HuH-7 (cell line): Measurements from ENCODE around the gene MBTPS1.

ENCODE experiments used
- DNase-seq: peaks from one replicate; pipeline ENCODE4 v3.0.0; 2011; ENCODE audit warnings: low spot score

MBTPS1 gene

DNA sequence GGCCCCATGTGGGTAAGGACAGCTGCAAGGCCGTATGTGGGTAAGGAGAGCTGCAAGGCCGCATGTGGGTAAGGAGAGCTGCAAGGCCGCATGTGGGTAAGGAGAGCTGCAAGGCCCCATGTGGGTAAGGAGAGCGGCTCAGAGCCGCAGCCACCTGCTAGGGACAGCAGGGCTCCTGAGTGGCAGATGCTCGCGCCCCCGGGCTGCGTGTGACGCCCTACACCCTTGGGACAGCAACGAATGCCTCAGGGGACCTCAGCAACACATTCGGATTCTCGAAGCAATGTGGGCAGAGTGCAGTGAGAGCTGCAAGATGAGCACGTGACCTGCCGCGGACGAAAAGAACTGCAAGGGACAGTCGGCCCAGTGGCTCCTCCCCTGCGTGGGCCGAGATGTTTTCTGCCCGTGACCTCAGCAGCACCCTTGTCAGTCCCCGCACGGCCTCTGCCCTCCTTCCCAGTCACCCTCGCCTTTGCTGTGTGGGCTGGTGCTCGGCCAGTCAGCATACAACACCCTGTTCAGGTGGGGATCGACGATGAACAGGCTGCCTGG lies 64.6 kb downstream of the MBTPS1 start:
- no peak for DNase-seq

GRCh38 chr16:84050316-84050715 lies 66.4 kb downstream of the MBTPS1 start:
- DNase-seq, result no peak

- no peak for DNase-seq
Measured at GRCh38 chr16:84049403-84050060, 67.2 kb downstream of the MBTPS1 start.

GRCh38 chr16:84048871-84049270 lies 67.9 kb downstream of the MBTPS1 start:
- DNase-seq, result no peak

DNA sequence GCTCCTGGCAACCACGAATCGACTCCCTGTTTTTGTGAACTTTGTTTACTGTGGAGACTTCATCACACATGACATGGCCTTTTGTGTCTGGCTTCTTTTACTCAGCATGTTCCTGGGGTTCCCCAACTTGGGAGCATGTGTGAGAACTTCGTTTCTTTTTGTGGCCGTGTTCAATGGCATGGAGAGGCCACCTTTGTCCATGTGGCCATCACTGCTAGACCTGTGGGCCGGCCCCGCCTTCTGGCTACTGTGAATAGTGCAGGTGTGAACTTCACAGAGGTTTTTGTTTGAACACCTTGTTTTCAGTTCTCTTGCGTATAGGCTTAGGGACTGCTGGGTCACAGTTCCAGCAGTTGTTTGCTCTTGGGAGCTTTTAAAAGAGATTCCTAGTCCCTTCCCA lies 68.5 kb downstream of the MBTPS1 start:
- peak; percentile 61 for DNase-seq

DNA sequence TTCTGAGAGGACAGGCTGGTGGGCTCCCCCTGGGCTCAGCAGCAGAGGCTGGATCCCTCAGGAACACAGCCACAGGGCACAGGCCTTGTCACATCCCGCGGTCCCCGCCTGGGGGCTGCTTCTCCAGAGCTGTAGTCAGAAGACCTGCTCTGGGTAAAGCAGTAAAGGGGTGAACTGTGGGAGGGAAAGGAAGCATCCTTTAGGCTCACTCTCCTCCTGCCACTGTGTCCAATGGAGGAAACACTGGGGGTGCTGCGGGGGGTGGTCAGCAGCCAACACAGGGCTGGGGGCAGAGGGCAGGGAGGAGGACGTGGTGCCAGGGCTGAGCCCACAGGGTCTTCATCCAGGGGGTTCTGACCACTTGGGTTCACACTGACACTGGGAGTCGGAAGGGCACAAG lies 69.1 kb downstream of the MBTPS1 start:
- no peak for DNase-seq

DNA sequence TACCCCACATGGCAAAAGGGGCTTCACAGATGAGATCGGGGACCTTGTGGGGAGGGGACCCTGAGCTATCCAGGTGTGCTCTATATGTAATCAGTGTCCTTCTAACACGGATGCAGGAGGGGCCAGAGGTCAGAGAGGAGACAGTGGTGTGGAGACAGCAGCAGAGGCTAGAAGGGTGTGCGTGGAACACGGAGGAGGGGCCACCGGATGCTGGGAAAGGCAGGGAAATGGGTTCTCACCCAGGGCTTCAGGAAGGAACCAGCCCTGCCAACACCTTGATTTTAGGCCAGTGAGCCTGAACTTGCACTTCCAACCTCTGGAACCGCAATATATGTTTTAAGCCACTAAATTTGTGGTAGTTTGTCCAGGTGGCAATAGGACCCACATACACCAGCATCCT lies 69.5 kb downstream of the MBTPS1 start:
- DNase-seq, result no peak

DNA sequence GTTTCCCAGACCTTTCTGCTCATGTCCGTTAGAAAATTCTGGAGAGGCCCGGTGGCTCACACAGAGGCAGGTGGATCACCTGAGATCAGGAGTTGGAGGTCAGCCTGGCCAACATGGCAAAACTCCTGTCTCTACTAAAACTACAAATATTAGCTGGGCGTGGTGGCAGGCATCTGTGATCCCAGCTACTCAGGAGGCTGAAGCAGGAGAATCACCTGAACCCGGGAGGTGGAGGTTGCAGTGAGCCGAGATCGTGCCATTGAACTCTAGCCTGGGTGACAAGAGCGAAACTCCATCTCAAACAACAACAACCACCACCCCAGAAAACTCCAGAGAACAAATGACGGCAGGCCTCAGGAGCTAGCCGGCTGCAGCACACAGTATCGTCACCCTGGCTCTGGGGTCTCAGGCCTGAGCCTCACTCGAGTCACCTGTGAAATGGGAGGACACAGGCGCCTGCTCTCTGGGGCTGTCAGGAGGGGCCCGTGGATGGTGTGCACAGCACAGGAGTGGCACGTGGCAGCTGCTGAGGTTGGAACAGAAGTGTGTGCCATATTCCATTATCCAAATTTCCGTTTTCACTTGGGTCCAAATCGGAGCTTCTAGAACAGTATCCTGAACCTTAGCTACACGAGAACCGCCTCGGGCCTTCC lies 70.8 kb downstream of the MBTPS1 start:
- DNase-seq, result no peak

DNA sequence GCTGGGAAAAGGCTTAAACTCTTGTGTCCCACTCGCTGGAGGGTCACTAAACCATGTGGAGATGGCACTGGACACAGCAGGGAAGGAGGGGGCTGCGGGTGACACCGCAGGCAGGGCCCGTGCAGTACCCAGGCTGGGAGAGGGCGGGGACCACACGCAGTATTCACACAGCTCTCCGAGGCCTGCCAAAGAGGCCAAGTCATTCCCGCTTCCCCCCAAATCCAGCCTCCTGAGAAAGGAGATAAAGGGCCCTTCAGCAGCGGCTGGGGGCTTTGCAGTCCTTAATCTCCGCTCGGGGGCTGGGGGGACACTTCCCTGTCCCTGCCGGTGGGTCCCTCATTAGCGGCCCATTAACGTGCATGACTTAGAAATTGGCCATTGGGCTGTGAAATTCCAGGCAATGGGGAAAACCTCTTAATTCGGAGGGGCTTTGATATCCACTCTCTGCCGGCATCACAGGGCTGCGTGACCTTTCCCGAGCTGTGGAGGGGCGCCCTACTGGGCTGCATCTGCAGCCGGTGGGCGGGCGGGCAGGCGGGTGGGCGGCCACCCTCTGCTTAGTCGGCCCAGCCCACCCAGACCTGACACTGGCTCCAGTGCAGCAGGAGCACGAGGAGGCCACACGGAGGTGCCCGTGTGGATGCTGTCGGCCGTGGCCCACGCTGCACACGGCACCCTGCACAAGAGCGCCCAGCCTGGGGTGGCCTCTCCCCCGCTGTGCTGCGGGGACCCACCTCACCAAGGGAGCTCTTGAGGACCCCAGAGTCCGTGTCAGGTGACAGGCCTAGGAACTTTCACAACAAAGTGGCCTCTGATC lies 71.5 kb downstream of the MBTPS1 start:
- no peak for DNase-seq

DNA sequence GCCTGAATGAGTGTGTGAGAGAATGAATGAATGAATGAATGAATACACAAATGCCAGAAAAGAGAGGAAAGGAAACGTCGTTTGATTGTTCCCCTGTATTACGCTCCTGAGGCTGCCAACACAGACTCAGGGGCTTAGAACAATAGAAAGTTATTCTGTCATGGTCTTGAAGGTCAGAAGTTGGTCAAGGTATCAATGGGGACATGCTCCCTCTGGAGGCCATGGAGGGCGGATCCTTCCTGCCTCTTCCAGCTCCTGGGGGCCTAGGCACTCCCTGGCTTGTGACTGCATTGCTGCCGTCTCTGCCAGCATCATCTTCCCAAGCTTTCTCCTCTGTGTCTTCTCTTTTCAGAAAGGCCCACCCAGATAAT lies 72.6 kb downstream of the MBTPS1 start:
- peak; percentile 80 for DNase-seq

GRCh38 chr16:84043486-84044117 lies 73.1 kb downstream of the MBTPS1 start:
- DNase-seq, result no peak

GRCh38 chr16:84042879-84043485 lies 73.8 kb downstream of the MBTPS1 start:
- no peak for DNase-seq

GRCh38 chr16:84042308-84042878 lies 74.3 kb downstream of the MBTPS1 start, which contains the start of gene SLC38A8:
TSS of gene SLC38A8 (minus strand) at chr16:84042795. CDS start at chr16:84042157, 638 bp downstream.
- no peak for DNase-seq

DNA sequence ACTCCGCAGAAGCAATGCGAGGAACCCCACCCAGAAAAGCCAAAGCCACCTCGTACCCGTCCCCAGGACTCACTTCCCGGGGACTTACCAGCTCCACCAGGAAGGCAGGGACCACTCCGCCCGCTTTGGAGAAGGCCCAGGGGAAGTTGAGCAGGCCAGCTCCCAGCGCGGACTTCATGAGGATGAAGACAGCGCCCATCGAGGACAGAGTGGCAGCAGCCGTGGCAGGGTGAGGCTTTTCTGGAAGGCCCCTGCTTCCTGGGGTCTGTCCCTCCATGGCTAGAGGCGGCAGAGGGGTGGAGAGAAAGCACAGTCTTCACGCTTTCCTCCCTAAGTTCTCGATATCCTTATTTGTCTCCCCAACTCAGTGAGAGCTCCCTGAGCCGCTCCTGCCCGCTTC lies 74.9 kb downstream of the MBTPS1 start:
- DNase-seq, result no peak

DNA sequence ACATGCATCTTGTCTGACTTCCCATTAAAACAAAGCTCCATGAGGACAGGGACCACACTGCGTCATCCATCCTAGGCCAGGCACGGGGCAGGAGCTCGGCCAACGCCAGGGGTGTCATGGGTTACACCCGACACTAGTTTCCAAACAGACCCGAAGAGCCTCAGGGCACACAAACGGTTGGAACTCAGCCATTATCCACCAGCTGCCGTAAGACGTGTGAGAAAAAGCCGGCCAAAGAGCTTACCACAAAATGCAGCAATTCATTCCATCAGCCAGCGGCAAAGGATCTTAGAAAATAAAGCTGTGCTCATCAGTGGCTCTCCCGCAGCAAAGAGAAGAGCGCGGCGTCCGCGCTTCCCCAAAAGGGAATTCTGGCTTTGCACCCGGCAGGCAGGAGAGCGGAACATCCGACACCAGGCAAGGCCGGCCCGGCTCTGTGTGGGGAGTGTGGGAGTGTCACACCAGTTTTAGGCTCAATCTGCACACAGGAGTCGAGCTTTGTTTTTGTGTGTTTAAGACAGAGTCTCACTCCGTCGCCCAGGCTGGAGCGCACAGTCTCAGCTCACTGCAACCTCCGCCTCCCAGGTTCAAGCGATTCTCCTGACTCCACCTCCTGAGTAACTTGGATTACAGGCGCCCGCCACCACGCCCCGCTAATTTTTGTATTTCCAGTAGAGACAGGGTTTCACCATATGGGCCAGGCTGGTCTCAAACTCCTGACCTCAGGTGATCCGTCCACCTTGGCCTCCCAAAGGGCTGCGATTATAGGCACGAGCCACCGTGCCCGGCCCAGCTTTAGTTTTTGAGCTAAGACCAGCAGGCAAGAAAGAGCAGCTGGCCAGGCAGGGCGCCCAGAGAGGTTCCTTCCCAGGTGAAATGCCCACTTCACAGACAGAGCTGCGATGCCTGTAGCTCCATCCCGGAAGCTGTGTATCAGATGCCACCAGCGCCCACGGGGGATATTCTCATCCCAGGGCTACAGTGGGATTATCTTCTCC lies 75.6 kb downstream of the MBTPS1 start:
- DNase-seq, result no peak

DNA sequence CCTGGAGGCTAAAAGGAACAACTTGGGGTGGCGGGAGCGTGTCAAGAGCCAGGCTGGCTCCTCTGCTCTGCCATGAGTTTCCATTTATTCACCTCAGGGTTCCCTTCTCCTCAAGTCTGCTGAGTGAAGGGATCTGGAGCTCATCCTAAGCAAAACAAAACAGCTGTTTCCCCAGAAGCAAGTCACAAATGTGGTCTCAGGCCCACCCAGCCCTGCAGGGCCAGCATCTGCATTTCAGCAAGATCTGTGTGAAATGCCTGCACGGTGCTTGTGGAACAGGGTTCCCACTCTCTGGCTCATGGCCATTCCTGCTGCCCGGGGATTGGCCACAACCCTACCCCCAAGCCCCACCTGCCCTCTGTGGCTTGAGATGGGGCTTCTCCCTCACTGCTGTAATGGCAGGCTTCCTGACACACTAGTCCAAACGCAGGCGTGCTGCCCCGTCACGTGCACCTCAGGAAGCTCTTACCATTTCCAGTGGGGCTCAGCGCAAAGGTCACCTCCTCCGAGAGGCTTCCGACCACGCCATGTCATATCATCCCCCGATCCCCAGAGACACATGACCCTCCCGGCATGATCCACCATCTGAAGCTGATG lies 76.4 kb downstream of the MBTPS1 start:
- DNase-seq, result no peak

DNA sequence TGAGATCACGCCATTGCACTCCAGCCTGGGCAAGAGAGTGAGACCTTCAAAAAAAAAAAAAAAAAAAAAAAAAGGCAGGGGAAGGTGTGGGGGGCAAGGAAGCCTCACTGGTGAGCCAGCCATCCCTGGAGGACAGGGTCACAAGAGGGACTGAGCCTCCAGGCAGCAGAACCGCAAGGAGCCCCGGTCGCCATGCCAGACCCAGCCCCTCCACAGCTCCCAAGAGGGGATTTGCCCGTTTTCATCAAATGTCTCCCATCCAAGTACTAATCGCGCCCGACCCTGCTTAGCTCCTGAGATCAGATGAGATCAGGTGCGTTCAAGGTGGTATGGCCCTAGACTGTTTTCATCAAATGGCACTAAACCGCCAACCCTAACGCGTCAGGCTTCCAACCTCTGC lies 77.0 kb downstream of the MBTPS1 start:
- DNase-seq, result no peak

GRCh38 chr16:84038469-84038868 lies 78.3 kb downstream of the MBTPS1 start:
- no peak for DNase-seq

DNA sequence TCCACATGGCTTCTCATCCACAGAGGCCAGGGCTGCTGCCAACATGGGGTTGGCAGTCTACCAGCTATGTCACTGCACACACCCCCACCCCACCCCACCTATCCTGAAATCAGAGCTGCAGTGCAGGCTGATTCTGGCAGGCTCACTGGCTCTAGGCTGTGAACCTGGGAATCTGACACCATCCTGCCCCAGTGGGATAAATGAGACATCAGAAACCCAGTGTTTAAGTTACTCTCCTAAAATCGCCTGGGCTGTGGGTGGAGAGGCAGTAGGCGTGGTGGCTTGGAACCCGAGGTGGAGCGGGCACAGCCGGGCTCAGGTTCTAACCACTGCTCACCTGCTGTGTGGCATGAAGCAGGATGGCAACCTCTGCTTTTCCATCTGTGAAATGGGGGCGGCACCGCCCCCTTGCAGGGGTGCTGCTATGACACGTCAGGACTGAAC lies 79.7 kb downstream of the MBTPS1 start:
- DNase-seq, result no peak

- no peak for DNase-seq
Measured at GRCh38 chr16:84036131-84036530, 80.6 kb downstream of the MBTPS1 start.
